HG03039 (cell line): ENCODE results near the gene CLSTN2.

Experiments used
- ATAC-seq: cut with Tn5 transposase; IDR thresholded peaks from one replicate; pipeline ENCODE4 v1.9.1; 2021; ENCODE audit warnings: mild to moderate bottlenecking, moderate library complexity; ENCODE audit not compliant: unreplicated experiment

The CLSTN2 gene

GRCh38 chr3:140440446-140440845 is 505.5 kb downstream of the CLSTN2 start:
- ATAC-seq = no peak

- ATAC-seq = no peak
Observed at GRCh38 chr3:140441006-140441405, 506.0 kb downstream of the CLSTN2 start.

GRCh38 chr3:140442621-140443020 is 507.6 kb downstream of the CLSTN2 start:
- ATAC-seq = no peak

- no peak for ATAC-seq
Observed at GRCh38 chr3:140443073-140443472, 508.1 kb downstream of the CLSTN2 start.

- no peak for ATAC-seq
Observed at GRCh38 chr3:140443806-140444205, 508.8 kb downstream of the CLSTN2 start.

GRCh38 chr3:140446734-140447133 is 511.7 kb downstream of the CLSTN2 start:
- ATAC-seq = no peak

- ATAC-seq = no peak
Observed at GRCh38 chr3:140447136-140447535, 512.2 kb downstream of the CLSTN2 start.

GRCh38 chr3:140448001-140448400 is 513.0 kb downstream of the CLSTN2 start:
- no peak for ATAC-seq

- ATAC-seq = no peak
Observed at GRCh38 chr3:140449413-140450256, 514.6 kb downstream of the CLSTN2 start.

- no peak for ATAC-seq
Observed at GRCh38 chr3:140453750-140454149, 518.8 kb downstream of the CLSTN2 start.

GRCh38 chr3:140455521-140456214 is 520.7 kb downstream of the CLSTN2 start:
- no peak for ATAC-seq

- ATAC-seq = no peak
Observed at GRCh38 chr3:140456974-140457373, 522.0 kb downstream of the CLSTN2 start.

GRCh38 chr3:140459462-140459861 is 524.5 kb downstream of the CLSTN2 start:
- ATAC-seq = no peak

GRCh38 chr3:140461250-140461649 is 526.3 kb downstream of the CLSTN2 start:
- ATAC-seq = no peak

- no peak for ATAC-seq
Observed at GRCh38 chr3:140463355-140463754, 528.4 kb downstream of the CLSTN2 start.

- ATAC-seq = no peak
Observed at GRCh38 chr3:140465988-140466387, 531.0 kb downstream of the CLSTN2 start.

GRCh38 chr3:140466535-140466934 is 531.5 kb downstream of the CLSTN2 start:
- ATAC-seq = no peak

- no peak for ATAC-seq
Observed at GRCh38 chr3:140467104-140467577, 532.2 kb downstream of the CLSTN2 start.

GRCh38 chr3:140467796-140468315 is 532.9 kb downstream of the CLSTN2 start:
- ATAC-seq = no peak

- no peak for ATAC-seq
Observed at GRCh38 chr3:140468407-140468806, 533.4 kb downstream of the CLSTN2 start.

- no peak for ATAC-seq
Observed at GRCh38 chr3:140469491-140469890, 534.5 kb downstream of the CLSTN2 start.

GRCh38 chr3:140470211-140470610 is 535.2 kb downstream of the CLSTN2 start:
- no peak for ATAC-seq
